Measurements from ENCODE around the gene REC8. TPM values are rescaled to one million over a fixed set of nuclear protein-coding genes. Genes with fewer than 3 reads are reported as not detected.

Gene REC8
- total RNA-seq, 1 experiment from 2014 or later, result 58.0 TPM

DNA sequence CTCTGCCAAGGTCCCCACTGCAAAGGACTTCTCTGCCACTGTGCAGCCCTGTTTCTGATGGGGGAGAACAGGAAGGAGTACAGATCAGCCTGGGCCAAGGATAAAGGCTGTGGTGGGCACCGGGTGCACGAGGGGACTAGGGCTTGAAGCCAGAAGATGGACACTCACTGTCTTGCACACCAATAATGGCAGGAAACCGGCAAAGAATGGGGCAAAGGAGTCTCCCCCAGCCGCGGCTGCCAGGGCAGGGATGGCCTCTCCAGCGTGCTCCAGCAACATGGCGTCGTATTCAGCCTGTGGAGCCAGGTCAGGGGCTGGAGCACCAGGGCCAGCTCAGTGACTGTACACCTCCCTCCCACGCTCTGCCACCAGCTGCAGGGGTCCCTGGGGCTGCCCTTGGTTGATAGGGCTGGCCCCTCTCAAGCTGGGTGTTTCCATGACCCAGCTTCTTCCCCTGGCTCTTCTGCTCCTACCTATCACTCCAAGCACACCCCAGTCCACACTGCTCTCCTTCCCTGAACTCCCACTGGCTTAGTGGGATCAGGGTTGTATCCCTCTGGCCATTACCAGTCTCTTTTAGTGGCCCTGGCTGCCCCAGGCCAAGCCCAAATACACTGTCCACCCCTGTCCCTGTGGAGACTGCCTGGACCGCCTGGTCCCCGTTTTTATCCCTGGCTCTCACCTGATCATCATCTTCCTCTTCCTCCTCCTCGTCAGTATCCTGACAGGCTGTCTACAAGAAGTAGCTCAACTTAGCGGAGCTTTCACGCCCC lies 10.4 kb downstream of the REC8 start:
- Histone ChIP-seq H2BK120ac (ENCODE audit: low read depth, low read length, poor library complexity, severe bottlenecking) (no peak overlapping the region), H3K79me2 (ENCODE audit: insufficient read depth, low read length) (no peaks in the 10 kb centered on the region), H3K4me2 (ENCODE audit: insufficient read depth, insufficient read length, low read length) (no peak overlapping the region), H3K4me1 (ENCODE audit: insufficient read depth, low read length) (no peaks in the 10 kb centered on the region), H3K9me3 (ENCODE audit: control insufficient read depth, low read depth, low read length) (no peaks in the 10 kb centered on the region), H4K91ac (ENCODE audit: insufficient read length, low read depth, low read length) (no peak overlapping the region), H3K56ac (ENCODE audit: insufficient read length, low read depth, low read length) (no peak overlapping the region), H2BK20ac (ENCODE audit: low read depth, low read length, poor library complexity, severe bottlenecking) (no peak overlapping the region), H2BK12ac (ENCODE audit: insufficient read length, low read depth, low read length) (no peak overlapping the region), H3K23me2 (ENCODE audit: insufficient read length, low read depth, low read length, poor library complexity, severe bottlenecking) (no peaks in the 10 kb centered on the region), H3K18ac (ENCODE audit: insufficient read length, low read depth, low read length) (no peak overlapping the region), H2AFZ (ENCODE audit: low read length) (no peak overlapping the region), H3K27me3 (ENCODE audit: insufficient read depth, low read length) (no peaks in the 10 kb centered on the region), H4K8ac (replicated peaks; ENCODE audit: insufficient read length, low read depth, low read length) (no peak overlapping the region), H3K27ac (ENCODE audit: insufficient read length, low read depth, low read length) (no peak overlapping the region), H2AK5ac (ENCODE audit: insufficient read length, low read length) (no peak overlapping the region), H2BK5ac (ENCODE audit: insufficient read length, low read length) (no peak overlapping the region), H2BK15ac (ENCODE audit: low read depth, low read length) (no peak overlapping the region), H3T11ph (ENCODE audit: low read length) (no peak overlapping the region), H3K4ac (ENCODE audit: low read depth, low read length) (no peak overlapping the region), H3K9ac (ENCODE audit: extremely low read depth, insufficient read length, low read length) (no peak overlapping the region), H4K5ac (ENCODE audit: insufficient read length, low read depth, low read length) (no peak overlapping the region), H3K23ac (ENCODE audit: insufficient read length, low read depth, low read length) (no peak overlapping the region), H4K20me1 (ENCODE audit: control insufficient read depth, insufficient read depth, insufficient read length) (no peaks in the 10 kb centered on the region), H3K79me1 (ENCODE audit: insufficient read depth, low read depth, low read length, poor library complexity, severe bottlenecking) (peaks cover 1% of the 10 kb centered on the region), H3K14ac (ENCODE audit: insufficient read depth, low read length) (no peak overlapping the region)
- TF ChIP-seq, protein P1, sequence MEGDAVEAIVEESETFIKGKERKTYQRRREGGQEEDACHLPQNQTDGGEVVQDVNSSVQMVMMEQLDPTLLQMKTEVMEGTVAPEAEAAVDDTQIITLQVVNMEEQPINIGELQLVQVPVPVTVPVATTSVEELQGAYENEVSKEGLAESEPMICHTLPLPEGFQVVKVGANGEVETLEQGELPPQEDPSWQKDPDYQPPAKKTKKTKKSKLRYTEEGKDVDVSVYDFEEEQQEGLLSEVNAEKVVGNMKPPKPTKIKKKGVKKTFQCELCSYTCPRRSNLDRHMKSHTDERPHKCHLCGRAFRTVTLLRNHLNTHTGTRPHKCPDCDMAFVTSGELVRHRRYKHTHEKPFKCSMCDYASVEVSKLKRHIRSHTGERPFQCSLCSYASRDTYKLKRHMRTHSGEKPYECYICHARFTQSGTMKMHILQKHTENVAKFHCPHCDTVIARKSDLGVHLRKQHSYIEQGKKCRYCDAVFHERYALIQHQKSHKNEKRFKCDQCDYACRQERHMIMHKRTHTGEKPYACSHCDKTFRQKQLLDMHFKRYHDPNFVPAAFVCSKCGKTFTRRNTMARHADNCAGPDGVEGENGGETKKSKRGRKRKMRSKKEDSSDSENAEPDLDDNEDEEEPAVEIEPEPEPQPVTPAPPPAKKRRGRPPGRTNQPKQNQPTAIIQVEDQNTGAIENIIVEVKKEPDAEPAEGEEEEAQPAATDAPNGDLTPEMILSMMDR (conservative IDR thresholded peaks at IDR 0.05), result no peak
- WGBS (ENCODE audit: extremely low coverage, insufficient read length, low lambda C conversion rate), result no CpG with 5 or more reads among the region's 14 CpGs
- no peak for DNase-seq
- Mint-ChIP-seq H3K36me3 (ENCODE audit: insufficient read depth in 1 of 3, low read depth in 3 of 3) (peaks cover 44 to 95% (median 79%) of the 10 kb centered on the region in 3 experiments), H3K9me3 (no peaks in the 10 kb centered on the region), H3K4me3 (no peak overlapping the region; a peak in 1 of 5 replicates), H3K27me3 (ENCODE audit: low read depth) (no peaks in the 10 kb centered on the region; the same call in 1 of the 2 replicates), H3K27ac (peak overlapping the region in 1 of 3 experiments; percentile 16; a peak in 1 of 7 replicates), H3K4me1 (peaks cover 0 to 3% of the 10 kb centered on the region in 2 experiments; a peak in 1 of 4 replicates)
